WERI-Rb-1 (cell line): ENCODE measurements around the gene RALGPS1.

Experiments
- DNase-seq: peaks from one replicate; pipeline ENCODE4 v3.0.0-alpha.2; 2020
- H3K27ac ChIP-seq: fragments of 250-450 bp; sonication (Bioruptor Pico); 2 replicates; pipeline ENCODE4 v1.5.1; 2020; ENCODE audit warnings: mild to moderate bottlenecking, moderate library complexity
- H3K27me3 ChIP-seq: fragments of 250-450 bp; sonication (Bioruptor Pico); 2 replicates; pipeline ENCODE4 v1.5.1; 2021; ENCODE audit warnings: mild to moderate bottlenecking, low read depth, moderate library complexity; ENCODE audit not compliant: insufficient read depth, severe bottlenecking
- H3K36me3 ChIP-seq: fragments of 250-450 bp; sonication (Bioruptor Pico); 2 replicates; pipeline ENCODE4 v1.5.1; 2020; ENCODE audit warnings: mild to moderate bottlenecking, moderate library complexity
- H3K4me3 ChIP-seq: 2 replicates; pipeline ENCODE4 v1.5.1; 2011; ENCODE audit warnings: low read depth, mild to moderate bottlenecking, control low read depth, low read length
- H3K9me3 ChIP-seq: fragments of 250-450 bp; sonication (Bioruptor Pico); 2 replicates; pipeline ENCODE4 v1.5.1; 2021; ENCODE audit warnings: mild to moderate bottlenecking, moderate library complexity; ENCODE audit not compliant: severe bottlenecking
- TF ChIP-seq, protein P1 (sequence below): IDR thresholded peaks from 2 replicates; pipeline ENCODE4 v1.5.1; 2011; ENCODE audit warnings: low read depth, mild to moderate bottlenecking, control low read depth, inconsistent platforms, low read length

RALGPS1 gene

DNA sequence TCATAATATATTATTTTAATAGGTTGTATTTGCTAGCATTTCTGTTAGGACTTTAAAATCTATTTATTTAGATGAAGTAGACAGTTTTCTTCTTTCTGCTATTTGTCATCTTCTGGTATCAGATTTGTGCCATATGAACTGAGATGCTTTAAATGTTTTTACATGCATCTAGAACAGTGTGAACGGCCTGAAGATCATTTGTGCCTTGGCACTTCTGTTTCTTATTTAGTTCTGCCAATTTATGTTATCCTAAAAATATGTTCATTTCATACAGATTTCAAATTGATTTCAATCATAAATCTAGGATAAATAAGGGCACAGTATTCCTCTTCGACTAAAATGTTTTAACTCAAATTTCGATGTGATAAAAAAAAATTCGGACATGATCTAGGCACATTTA is 38.1 kb upstream of the RALGPS1 start:
- TF ChIP-seq, protein P1, sequence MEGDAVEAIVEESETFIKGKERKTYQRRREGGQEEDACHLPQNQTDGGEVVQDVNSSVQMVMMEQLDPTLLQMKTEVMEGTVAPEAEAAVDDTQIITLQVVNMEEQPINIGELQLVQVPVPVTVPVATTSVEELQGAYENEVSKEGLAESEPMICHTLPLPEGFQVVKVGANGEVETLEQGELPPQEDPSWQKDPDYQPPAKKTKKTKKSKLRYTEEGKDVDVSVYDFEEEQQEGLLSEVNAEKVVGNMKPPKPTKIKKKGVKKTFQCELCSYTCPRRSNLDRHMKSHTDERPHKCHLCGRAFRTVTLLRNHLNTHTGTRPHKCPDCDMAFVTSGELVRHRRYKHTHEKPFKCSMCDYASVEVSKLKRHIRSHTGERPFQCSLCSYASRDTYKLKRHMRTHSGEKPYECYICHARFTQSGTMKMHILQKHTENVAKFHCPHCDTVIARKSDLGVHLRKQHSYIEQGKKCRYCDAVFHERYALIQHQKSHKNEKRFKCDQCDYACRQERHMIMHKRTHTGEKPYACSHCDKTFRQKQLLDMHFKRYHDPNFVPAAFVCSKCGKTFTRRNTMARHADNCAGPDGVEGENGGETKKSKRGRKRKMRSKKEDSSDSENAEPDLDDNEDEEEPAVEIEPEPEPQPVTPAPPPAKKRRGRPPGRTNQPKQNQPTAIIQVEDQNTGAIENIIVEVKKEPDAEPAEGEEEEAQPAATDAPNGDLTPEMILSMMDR = no peak
- Histone ChIP-seq H3K9me3 (no peaks in the 10 kb centered on the region), H3K36me3 (peaks cover 41% of the 10 kb centered on the region), H3K27ac (no peak overlapping the region), H3K27me3 (no peaks in the 10 kb centered on the region), H3K4me3 (no peak overlapping the region)
- DNase-seq = no peak

GRCh38 chr9:126877418-126877817 is 37.2 kb upstream of the RALGPS1 start:
- Histone ChIP-seq H3K27ac (no peak overlapping the region), H3K4me3 (no peak overlapping the region), H3K9me3 (no peaks in the 10 kb centered on the region), H3K36me3 (peaks cover 48% of the 10 kb centered on the region), H3K27me3 (no peaks in the 10 kb centered on the region)
- TF ChIP-seq, protein P1 = no peak
- no peak for DNase-seq

GRCh38 chr9:126879288-126879687 is 35.3 kb upstream of the RALGPS1 start:
- H3K36me3 ChIP-seq = peaks cover 54% of the 10 kb centered on the region
- no peaks in the 10 kb centered on the region for H3K27me3 ChIP-seq
- TF ChIP-seq, protein P1 = no peak
- H3K27ac ChIP-seq = no peak overlapping the region
- H3K9me3 ChIP-seq = no peaks in the 10 kb centered on the region
- no peak for DNase-seq
- H3K4me3 ChIP-seq = no peak overlapping the region

- peaks cover 54% of the 10 kb centered on the region for H3K36me3 ChIP-seq
- no peak for DNase-seq
- H3K27ac ChIP-seq = no peak overlapping the region
- no peak overlapping the region for H3K4me3 ChIP-seq
- H3K9me3 ChIP-seq = no peaks in the 10 kb centered on the region
- H3K27me3 ChIP-seq = no peaks in the 10 kb centered on the region
- TF ChIP-seq, protein P1 = no peak
These were observed 34.2 kb upstream of the RALGPS1 start for GRCh38 chr9:126880226-126880946.

GRCh38 chr9:126880947-126881332 is 33.6 kb upstream of the RALGPS1 start:
- Histone ChIP-seq H3K27ac (no peak overlapping the region), H3K36me3 (peaks cover 54% of the 10 kb centered on the region), H3K9me3 (no peaks in the 10 kb centered on the region), H3K27me3 (no peaks in the 10 kb centered on the region), H3K4me3 (no peak overlapping the region)
- TF ChIP-seq, protein P1 = no peak
- no peak for DNase-seq

DNA sequence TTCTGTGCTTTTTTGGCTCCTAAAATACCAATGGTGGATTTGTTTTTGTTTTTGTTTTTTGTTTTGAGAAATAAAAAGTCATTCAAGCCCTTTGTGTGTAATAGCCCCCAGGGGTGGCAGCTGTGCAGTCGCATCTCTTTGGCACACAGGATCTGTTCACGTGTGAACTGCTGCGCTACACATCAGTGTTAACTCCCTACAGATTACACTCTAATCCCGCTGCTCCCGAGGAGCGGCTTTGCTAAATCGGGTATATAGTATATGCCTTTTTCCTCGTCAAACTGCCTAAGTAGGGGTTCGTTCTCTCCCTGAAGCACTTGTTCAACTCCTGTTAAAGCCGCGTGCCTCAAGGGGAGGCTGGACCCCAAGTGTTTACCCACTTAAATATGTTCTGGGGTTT is 31.8 kb upstream of the RALGPS1 start:
- TF ChIP-seq, protein P1 = no peak
- Histone ChIP-seq H3K9me3 (no peaks in the 10 kb centered on the region), H3K27me3 (no peaks in the 10 kb centered on the region), H3K27ac (no peak overlapping the region), H3K4me3 (no peak overlapping the region), H3K36me3 (peaks cover 42% of the 10 kb centered on the region)
- DNase-seq = peak; percentile 75
